ENCODE results near the gene PFDN1. TPM values are rescaled to one million over a fixed set of nuclear protein-coding genes. Genes with fewer than 3 reads are reported as not detected.

Gene PFDN1
- total RNA-seq, 8 experiments from 2014 or later: 51.1 to 98.2 (median 59.4) TPM

DNA sequence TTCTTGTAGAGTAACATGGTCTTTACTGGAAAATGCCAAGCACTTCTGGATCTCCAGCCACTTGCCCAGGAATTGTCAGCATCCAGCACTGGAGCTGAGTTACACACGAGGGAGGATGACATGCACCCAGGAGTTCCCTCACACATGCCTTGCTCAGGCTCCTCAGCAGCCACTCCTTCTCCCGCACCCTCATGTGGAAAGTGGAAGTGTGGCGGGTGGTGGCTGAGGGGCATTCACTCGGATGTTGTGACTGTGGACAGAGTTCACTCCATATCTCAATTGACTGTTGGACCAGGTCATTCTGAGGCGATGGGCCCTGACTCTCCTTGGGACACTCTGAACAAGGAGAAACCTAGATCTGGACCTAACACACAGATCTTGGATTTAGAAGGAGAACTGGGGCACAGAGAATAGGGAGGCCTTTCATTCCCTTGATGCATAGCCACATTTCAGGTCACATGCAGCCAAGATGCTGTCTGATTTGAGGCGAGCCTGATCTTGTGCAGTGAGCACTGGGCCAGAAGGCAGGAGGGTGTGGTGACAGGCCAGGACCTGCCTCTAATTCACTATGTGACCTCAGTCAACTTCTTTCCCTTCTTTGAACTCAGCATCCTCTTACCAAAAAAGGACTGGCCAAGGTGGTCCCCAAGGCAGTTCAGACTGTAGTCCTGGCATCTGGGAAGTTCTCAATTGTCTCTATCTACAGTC, 65.9 kb downstream of the PFDN1 start:
- Histone ChIP-seq H3K4me3 (no peak overlapping the region), H3K4me1 (replicated peaks in 1 of 2) (peaks cover 9 to 13% of the 10 kb centered on the region in 2 donors), H3K27ac (no peak overlapping the region)
- 19 to 100% (median 82%) methylated on average over 2 to 3 of the region's 6 CpGs; no CpG with 5 or more reads in 5 of the 10 experiments for WGBS, 10 experiments
- peak in 2 of 8 experiments; percentile 7 to 14 for ATAC-seq (replicated peaks in 6 of 8)
- in situ Hi-C loops (cut with MboI; ENCODE audit: low pct_unique_long_range_greater_than_20kb in 2 of 9, low sequenced_read_pairs in 9 of 9, unreplicated experiment in 9 of 9): loop anchor here in 2 of 9 experiments (25.0 kb wide), 1 partner anchor 125 kb away; the partner anchor contains the start of gene SLC4A9 (in 2 of the 2)

DNA sequence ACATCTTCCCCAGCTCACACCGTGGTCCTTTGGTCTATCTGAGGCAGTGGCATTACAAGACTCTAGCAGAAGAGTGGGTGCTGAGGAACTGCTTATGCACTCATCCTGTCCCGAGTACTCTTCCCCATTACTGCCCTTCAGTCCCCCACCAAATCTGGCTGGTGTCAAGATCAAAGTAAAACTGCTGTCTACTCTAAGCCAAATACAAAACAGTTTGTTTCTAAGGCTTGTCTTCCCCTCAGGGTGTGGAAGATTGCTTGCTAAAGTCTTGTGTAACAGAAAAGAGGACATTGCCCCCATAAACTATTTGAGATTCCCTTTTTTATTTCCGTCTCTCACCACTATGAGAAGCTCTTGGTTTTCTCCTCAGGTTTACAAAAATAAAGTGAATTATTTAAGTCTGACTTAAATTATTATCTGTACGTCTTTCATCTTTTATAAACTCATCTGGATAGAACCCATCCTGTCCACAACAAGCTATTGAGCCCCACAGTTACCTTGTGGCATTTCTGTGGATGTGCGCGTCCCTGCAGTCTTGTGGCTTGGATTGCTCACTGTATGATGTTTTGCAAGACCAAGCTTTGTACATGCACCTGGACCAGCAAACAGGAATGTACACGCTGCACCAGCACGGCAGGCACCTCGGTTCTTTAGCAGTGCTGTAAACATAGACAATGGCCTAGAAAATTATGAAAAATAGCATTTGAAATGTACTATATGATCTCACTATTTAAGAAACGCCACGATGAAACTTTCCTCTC, 66.9 kb downstream of the PFDN1 start:
- peaks cover 1 to 5% of the 10 kb centered on the region in 2 donors for H3K4me1 ChIP-seq (replicated peaks in 1 of 2)
- in situ Hi-C loops (cut with MboI; ENCODE audit: low pct_unique_long_range_greater_than_20kb in 2 of 9, low sequenced_read_pairs in 9 of 9, unreplicated experiment in 9 of 9): loop anchor here in 2 of 9 experiments (25.0 kb wide), 1 partner anchor 126 kb away; the partner anchor contains the start of gene SLC4A9 (in 2 of the 2)
- 77 to 100% (median 91%) methylated on average over 3 to 10 of the region's 11 CpGs for WGBS, 10 experiments
- H3K27ac ChIP-seq: no peak overlapping the region
- ATAC-seq (replicated peaks in 6 of 8): no peak
- no peak overlapping the region for H3K4me3 ChIP-seq

DNA sequence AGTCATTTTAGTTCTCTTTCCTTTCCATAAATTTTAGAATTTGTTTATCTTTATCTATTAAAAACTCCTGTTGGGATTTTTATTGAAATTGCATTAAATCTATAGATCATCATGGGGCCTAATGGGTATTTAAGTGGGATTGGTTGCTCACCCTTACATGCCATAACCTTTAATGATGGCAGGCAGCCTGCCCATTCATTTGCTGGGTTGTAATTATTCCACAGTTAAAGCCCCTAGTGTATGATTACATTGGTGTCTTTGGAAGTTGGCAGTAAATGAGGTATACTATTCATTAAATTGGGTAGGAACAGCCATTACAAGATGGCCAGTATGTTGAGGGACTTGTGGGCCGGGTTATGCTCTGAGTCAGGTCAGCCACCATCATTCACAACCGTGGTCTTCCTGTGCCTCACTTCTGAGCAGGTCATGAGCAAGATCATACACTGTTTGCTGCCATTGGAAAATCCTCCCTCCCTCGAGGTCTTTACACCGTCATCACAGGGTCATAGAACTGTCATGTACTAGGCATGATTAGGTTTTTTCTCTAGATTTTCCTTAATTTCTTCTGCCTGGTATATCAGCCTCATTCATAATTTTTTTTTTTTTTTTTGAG, 68.4 kb downstream of the PFDN1 start:
- no peaks in the 10 kb centered on the region for H3K4me1 ChIP-seq (replicated peaks in 1 of 2)
- no peak overlapping the region for H3K27ac ChIP-seq
- no peak for ATAC-seq (replicated peaks in 6 of 8)
- no peak overlapping the region for H3K4me3 ChIP-seq
- WGBS, 10 experiments: 57 to 100% (median 85%) methylated on average over 1 to 3 of the region's 4 CpGs; no CpG with 5 or more reads in 3 of the 10 experiments
- in situ Hi-C loops (cut with MboI; ENCODE audit: low pct_unique_long_range_greater_than_20kb in 2 of 9, low sequenced_read_pairs in 9 of 9, unreplicated experiment in 9 of 9): loop anchor here in 2 of 9 experiments (25.0 kb wide), 1 partner anchor 128 kb away; the partner anchor contains the start of gene SLC4A9 (in 2 of the 2)

DNA sequence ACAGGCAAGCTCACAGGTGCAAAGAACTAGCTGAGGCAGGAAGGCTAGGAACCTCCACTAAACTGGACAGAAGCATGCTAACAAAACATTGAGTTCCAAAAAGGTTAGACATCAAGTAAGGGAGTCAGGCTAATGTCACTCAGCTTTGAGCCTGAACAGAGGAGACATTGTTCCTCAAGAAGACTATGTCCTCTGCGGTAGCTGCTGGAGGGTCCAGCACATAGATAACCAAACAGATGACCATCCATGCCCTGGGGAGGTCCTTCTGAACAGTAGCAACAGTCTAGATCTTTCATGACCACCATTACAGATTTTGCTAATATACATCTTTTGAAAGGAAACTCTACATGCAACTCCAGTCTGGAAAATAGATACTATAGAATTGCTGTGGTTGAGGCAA, 70.2 kb downstream of the PFDN1 start:
- ATAC-seq (replicated peaks in 6 of 8): no peak
- H3K4me3 ChIP-seq: no peak overlapping the region
- 100% methylated on average over 1 of the region's 1 CpG; no CpG with 5 or more reads in 5 of the 10 experiments for WGBS, 10 experiments
- H3K4me1 ChIP-seq (replicated peaks in 1 of 2): no peaks in the 10 kb centered on the region
- in situ Hi-C loops (cut with MboI; ENCODE audit: low pct_unique_long_range_greater_than_20kb in 2 of 9, low sequenced_read_pairs in 9 of 9, unreplicated experiment in 9 of 9): loop anchor here in 2 of 9 experiments (25.0 kb wide), 1 partner anchor 130 kb away; the partner anchor contains the start of gene SLC4A9 (in 2 of the 2)
- H3K27ac ChIP-seq: no peak overlapping the region

DNA sequence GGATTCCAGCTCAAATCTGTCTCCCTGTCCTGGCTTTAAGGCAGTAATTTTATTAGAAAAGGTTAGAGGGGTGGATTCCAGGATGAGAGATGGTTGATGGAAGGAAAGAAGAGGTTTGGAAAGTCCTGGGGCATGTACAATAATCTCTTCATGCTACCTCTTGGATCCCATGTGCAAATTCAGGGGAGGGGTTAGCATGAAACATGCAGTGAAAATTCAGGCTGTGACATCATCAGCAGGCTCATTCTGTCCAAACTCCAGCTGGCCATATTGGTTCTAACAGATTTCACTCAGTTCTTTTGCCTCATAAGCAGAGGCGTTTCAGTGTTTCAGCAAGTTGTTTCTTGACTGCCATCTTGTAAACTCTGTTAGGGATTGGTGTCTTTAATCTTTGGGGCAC, 72.5 kb downstream of the PFDN1 start:
- Histone ChIP-seq H3K27ac (no peak overlapping the region), H3K4me3 (no peak overlapping the region), H3K4me1 (replicated peaks in 1 of 2) (no peaks in the 10 kb centered on the region)
- peak in 3 of 8 experiments; percentile 41 to 74 (median 65) for ATAC-seq (replicated peaks in 6 of 8)
- 89 to 100% (median 100%) methylated on average over 1 of the region's 1 CpG; no CpG with 5 or more reads in 4 of the 10 experiments for WGBS, 10 experiments
- in situ Hi-C loops (cut with MboI; ENCODE audit: low pct_unique_long_range_greater_than_20kb in 2 of 9, low sequenced_read_pairs in 9 of 9, unreplicated experiment in 9 of 9): loop anchor here in 2 of 9 experiments (25.0 kb wide), 1 partner anchor 132 kb away; the partner anchor contains the start of gene SLC4A9 (in 2 of the 2)

DNA sequence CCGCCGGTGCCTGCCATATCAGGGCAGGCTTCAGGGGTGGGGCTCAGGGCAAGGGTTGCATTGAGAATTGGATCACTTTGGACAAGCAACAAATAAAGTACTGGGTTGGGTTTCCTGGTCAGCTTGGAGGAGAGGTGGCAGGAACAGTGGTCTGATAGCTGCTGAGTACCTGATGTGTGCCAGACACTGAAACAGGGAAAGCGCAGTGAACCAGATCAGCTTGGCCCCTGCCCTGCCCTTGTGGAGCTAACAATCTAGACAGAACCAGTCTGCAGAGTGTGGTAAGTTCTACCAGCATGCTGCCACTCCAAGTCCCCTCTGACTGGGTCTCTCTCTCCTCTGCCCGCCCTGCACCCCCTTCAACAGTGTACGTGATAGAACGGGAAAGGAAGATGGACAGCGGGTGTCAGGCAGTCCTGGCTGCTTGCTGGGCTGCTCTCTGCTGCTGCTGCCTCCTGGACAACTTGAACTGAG, 74.5 kb downstream of the PFDN1 start:
- Histone ChIP-seq H3K4me3 (no peak overlapping the region), H3K27ac (no peak overlapping the region), H3K4me1 (replicated peaks in 1 of 2) (no peaks in the 10 kb centered on the region)
- 76 to 100% (median 95%) methylated on average over 1 to 6 of the region's 7 CpGs; no CpG with 5 or more reads in 1 of the 10 experiments for WGBS, 10 experiments
- in situ Hi-C loops (cut with MboI; ENCODE audit: low pct_unique_long_range_greater_than_20kb in 2 of 9, low sequenced_read_pairs in 9 of 9, unreplicated experiment in 9 of 9): loop anchor here in 2 of 9 experiments (25.0 kb wide), 1 partner anchor 134 kb away; the partner anchor contains the start of gene SLC4A9 (in 2 of the 2)
- peak in 1 of 8 experiments; percentile 8 for ATAC-seq (replicated peaks in 6 of 8)

DNA sequence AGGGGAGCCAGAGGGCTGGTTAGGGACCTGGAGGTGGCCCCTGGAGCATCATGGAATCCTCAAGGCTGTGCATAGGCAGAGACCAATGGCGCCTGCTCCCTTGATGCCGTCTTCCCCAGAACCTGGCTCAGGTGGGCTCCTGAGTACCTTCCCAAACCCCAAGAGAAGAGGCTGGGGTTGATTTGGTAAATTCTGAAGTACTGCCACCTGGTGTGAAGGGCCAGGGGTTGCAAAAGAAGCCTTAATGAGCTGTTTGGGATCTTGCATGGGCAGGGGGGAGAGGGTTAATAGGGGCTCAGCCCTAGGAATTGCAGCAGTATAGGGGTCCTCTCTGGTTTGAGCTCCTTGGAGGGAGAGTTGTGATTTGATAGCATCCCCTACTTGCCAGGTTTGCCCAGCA, 75.9 kb downstream of the PFDN1 start:
- in situ Hi-C loops (cut with MboI; ENCODE audit: low pct_unique_long_range_greater_than_20kb in 2 of 9, low sequenced_read_pairs in 9 of 9, unreplicated experiment in 9 of 9): loop anchor here in 2 of 9 experiments (25.0 kb wide), 1 partner anchor 135 kb away; the partner anchor contains the start of gene SLC4A9 (in 2 of the 2)
- WGBS, 10 experiments: 76 to 90% (median 87%) methylated on average over 2 of the region's 2 CpGs; no CpG with 5 or more reads in 7 of the 10 experiments
- Histone ChIP-seq H3K4me3 (no peak overlapping the region), H3K27ac (no peak overlapping the region), H3K4me1 (replicated peaks in 1 of 2) (no peaks in the 10 kb centered on the region)
- no peak for ATAC-seq (replicated peaks in 6 of 8)

DNA sequence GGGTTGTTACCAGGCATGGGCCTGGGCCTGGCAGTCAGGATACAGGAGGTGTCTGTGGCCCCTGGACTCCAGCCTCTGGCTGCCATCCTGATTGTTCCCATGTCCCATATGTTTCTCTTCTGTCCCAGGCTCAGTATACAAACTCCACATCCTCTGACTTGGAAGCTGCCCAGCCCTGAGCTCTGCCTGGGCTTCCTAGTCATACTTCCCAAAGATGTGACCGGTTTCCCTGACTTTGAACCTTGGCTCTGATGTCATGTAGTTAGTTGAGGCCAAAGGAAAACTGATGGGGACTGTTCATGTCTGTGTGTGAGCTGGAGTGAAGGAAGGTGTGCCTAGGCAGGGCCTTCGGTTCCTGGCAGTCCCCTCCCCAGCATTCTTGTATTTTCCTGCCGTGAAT, 77.5 kb downstream of the PFDN1 start:
- in situ Hi-C loops (cut with MboI; ENCODE audit: low pct_unique_long_range_greater_than_20kb in 2 of 9, low sequenced_read_pairs in 9 of 9, unreplicated experiment in 9 of 9): loop anchor here in 2 of 9 experiments (25.0 kb wide), 1 partner anchor 137 kb away; the partner anchor contains the start of gene SLC4A9 (in 2 of the 2)
- no peak for ATAC-seq (replicated peaks in 6 of 8)
- no peak overlapping the region for H3K4me3 ChIP-seq
- H3K27ac ChIP-seq: no peak overlapping the region
- H3K4me1 ChIP-seq (replicated peaks in 1 of 2): no peaks in the 10 kb centered on the region
- 72 to 100% (median 96%) methylated on average over 1 to 3 of the region's 3 CpGs; no CpG with 5 or more reads in 4 of the 10 experiments for WGBS, 10 experiments

DNA sequence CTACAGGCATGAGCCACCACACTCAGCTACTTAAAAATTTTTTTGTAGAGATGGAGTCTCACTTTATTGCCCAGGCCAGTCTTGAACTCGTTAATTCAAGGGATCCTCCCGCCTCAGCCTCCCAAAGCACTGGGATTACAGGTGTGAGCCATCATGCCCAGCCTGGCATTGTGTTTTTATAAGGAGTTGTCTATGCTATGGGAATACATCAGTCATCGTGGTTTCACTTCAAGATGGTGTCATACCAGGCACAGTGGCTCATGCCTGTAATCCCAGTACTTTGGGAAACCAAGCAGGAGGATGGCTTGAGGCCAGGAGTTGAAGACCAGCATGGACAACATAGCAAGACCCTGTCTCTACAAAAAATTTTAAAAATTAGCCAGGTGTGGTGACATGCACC, 78.2 kb downstream of the PFDN1 start:
- WGBS, 10 experiments: 72 to 100% (median 78%) methylated on average over 1 to 3 of the region's 3 CpGs; no CpG with 5 or more reads in 6 of the 10 experiments
- ATAC-seq (replicated peaks in 6 of 8): no peak
- Histone ChIP-seq H3K27ac (no peak overlapping the region), H3K4me3 (no peak overlapping the region), H3K4me1 (replicated peaks in 1 of 2) (no peaks in the 10 kb centered on the region)
- in situ Hi-C loops (cut with MboI; ENCODE audit: low pct_unique_long_range_greater_than_20kb in 2 of 9, low sequenced_read_pairs in 9 of 9, unreplicated experiment in 9 of 9): loop anchor here in 2 of 9 experiments (25.0 kb wide), 1 partner anchor 138 kb away; the partner anchor contains the start of gene SLC4A9 (in 2 of the 2)

DNA sequence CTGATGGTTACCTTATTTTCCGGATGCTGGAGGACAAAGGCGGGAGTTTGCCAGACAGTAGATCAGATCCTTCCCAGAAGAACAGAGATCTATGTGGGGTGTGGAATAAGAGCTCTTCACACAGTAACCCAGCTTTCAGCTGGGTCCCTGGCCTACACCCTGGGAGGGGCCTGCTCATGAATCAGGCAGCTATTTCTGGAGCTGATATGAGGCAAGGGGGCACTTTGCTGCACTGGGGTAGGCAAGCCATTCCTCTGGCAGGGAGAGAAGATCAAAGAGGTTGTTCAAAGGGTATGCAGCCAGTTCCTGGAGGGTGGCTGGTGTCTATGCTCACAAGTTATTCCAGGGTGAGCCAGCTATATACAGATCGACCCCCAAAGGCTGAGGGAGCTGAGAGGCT, 79.3 kb downstream of the PFDN1 start:
- Histone ChIP-seq H3K4me3 (no peak overlapping the region), H3K4me1 (replicated peaks in 1 of 2) (no peaks in the 10 kb centered on the region), H3K27ac (no peak overlapping the region)
- peak in 5 of 8 experiments; percentile 33 to 77 (median 67) for ATAC-seq (replicated peaks in 6 of 8)
- 43 to 100% (median 83%) methylated on average over 1 to 3 of the region's 3 CpGs; no CpG with 5 or more reads in 1 of the 10 experiments for WGBS, 10 experiments
- in situ Hi-C loops (cut with MboI; ENCODE audit: low pct_unique_long_range_greater_than_20kb in 2 of 9, low sequenced_read_pairs in 9 of 9, unreplicated experiment in 9 of 9): no loop called here

DNA sequence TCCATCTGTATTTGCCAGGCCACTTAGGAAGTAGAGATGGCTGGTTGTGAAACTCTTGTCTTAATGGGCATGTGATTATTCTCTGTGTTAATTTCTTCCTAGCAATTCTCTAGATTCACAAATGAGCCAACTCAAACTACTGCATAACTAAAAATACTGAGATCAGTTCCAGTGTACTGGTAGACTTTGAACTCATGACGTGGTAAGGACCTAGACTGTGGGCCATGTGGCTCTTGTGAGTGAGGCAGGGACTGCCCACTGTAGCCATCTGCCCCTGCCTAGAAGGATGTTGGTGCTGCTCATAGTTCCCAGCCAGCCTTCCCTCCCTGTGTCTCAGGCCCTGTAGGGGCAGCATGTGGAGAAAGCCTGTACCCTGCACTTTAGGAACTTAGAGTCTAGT, 80.5 kb downstream of the PFDN1 start:
- in situ Hi-C loops (cut with MboI; ENCODE audit: low pct_unique_long_range_greater_than_20kb in 2 of 9, low sequenced_read_pairs in 9 of 9, unreplicated experiment in 9 of 9): no loop called here
- no peak for ATAC-seq (replicated peaks in 6 of 8)
- no peak overlapping the region for H3K27ac ChIP-seq
- H3K4me1 ChIP-seq (replicated peaks in 1 of 2): no peaks in the 10 kb centered on the region
- 91 to 100% (median 100%) methylated on average over 1 of the region's 1 CpG; no CpG with 5 or more reads in 6 of the 10 experiments for WGBS, 10 experiments
- no peak overlapping the region for H3K4me3 ChIP-seq

DNA sequence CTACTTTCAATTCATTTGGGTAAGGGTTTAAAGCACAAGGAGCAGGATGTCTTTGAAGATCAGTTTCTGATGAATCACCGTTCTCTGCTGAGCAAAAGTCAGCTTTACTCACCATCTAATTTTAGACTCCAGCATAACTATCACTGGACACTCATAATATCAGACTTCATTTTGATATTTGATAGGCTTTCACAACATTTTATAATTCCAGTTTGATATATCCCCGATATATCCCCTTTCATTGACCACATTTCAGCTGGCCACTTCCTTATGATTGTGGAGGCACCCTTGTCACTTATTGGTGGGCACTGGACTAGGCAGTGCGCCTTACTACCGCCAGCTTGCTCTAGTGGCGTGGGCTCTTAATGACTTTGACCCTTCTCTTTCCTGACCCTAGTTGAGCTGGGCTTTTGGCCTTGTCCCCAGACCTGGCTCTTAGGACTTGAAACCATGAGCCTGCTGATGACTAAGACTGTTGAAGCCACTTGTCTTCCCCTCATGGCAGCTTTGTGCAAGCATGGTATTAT, 81.1 kb downstream of the PFDN1 start:
- 20 to 100% (median 90%) methylated on average over 1 to 5 of the region's 5 CpGs; no CpG with 5 or more reads in 1 of the 10 experiments for WGBS, 10 experiments
- H3K27ac ChIP-seq: no peak overlapping the region
- no peak overlapping the region for H3K4me3 ChIP-seq
- in situ Hi-C loops (cut with MboI; ENCODE audit: low pct_unique_long_range_greater_than_20kb in 2 of 9, low sequenced_read_pairs in 9 of 9, unreplicated experiment in 9 of 9): no loop called here
- H3K4me1 ChIP-seq (replicated peaks in 1 of 2): no peaks in the 10 kb centered on the region
- ATAC-seq (replicated peaks in 6 of 8): peak in 5 of 8 experiments; percentile 21 to 72 (median 66)

All from motor neuron (in vitro differentiated cells).